Stomach smooth muscle (tissue), 2 donors: ENCODE results near the gene ARHGDIA.

Experiments used
- H3K27ac ChIP-seq: one replicate; pipeline ENCODE4 v1.7.0; 2013; ENCODE audit warnings: mild to moderate bottlenecking, low read length, inconsistent platforms
- H3K27me3 ChIP-seq, 2 donors: one replicate each; pipeline ENCODE4 v1.7.0; 2013; ENCODE audit warnings: low read length in 2 of 2; ENCODE audit not compliant: insufficient read depth in 2 of 2, control insufficient read depth in 1 of 2
- H3K36me3 ChIP-seq, 2 donors: one replicate each; pipeline ENCODE4 v1.7.0; 2013; ENCODE audit warnings: low read length in 2 of 2; ENCODE audit not compliant: control insufficient read depth in 2 of 2, insufficient read depth in 2 of 2
- H3K4me1 ChIP-seq: one replicate; pipeline ENCODE4 v1.7.0; 2013; ENCODE audit warnings: low read length; ENCODE audit not compliant: control insufficient read depth, insufficient read depth
- H3K4me3 ChIP-seq, 2 donors: one replicate each; pipeline ENCODE4 v1.7.0; 2013; ENCODE audit warnings: low read length in 2 of 2
- H3K9ac ChIP-seq, 2 donors: one replicate each; pipeline ENCODE4 v1.7.0; 2013; ENCODE audit warnings: low read length in 2 of 2, mild to moderate bottlenecking in 1 of 2
- H3K9me3 ChIP-seq, 2 donors: one replicate each; pipeline ENCODE4 v1.7.0; 2013; ENCODE audit warnings: low read length in 2 of 2; ENCODE audit not compliant: control insufficient read depth in 2 of 2
- donor health status: healthy.
- donor health status: Pancreatic carcinoma.

ARHGDIA gene

GRCh38 chr17:81867991-81868673 lies 3.0 kb downstream of the ARHGDIA start:
- no peaks in the 10 kb centered on the region for H3K9me3 ChIP-seq
- H3K36me3 ChIP-seq: peaks cover 10 to 17% of the 10 kb centered on the region in 2 donors
- H3K27ac ChIP-seq: peak overlapping the region; percentile 81
- no peak overlapping the region for H3K4me3 ChIP-seq
- peaks cover 57% of the 10 kb centered on the region for H3K4me1 ChIP-seq
- H3K9ac ChIP-seq: no peak overlapping the region
- H3K27me3 ChIP-seq: no peaks in the 10 kb centered on the region

GRCh38 chr17:81867170-81867990 lies 3.8 kb downstream of the ARHGDIA start:
- Histone ChIP-seq H3K27ac (peak overlapping the region; percentile 81), H3K9ac (no peak overlapping the region), H3K4me1 (peaks cover 56% of the 10 kb centered on the region)

GRCh38 chr17:81866440-81867169 lies 4.5 kb downstream of the ARHGDIA start:
- H3K36me3 ChIP-seq: peaks cover 11 to 17% of the 10 kb centered on the region in 2 donors
- H3K4me1 ChIP-seq: peaks cover 56% of the 10 kb centered on the region
- no peak overlapping the region for H3K4me3 ChIP-seq
- H3K27ac ChIP-seq: peak overlapping the region; percentile 81
- H3K27me3 ChIP-seq: no peaks in the 10 kb centered on the region
- H3K9ac ChIP-seq: no peak overlapping the region
- H3K9me3 ChIP-seq: no peaks in the 10 kb centered on the region

More at GRCh38 chr17:81867170-81867990, 3.8 kb downstream of the ARHGDIA start:
- Histone ChIP-seq H3K9me3 (no peaks in the 10 kb centered on the region), H3K27me3 (no peaks in the 10 kb centered on the region), H3K4me3 (no peak overlapping the region), H3K36me3 (peaks cover 11 to 17% of the 10 kb centered on the region in 2 donors)

GRCh38 chr17:81865733-81866439 lies 5.3 kb downstream of the ARHGDIA start:
- Histone ChIP-seq H3K4me3 (no peak overlapping the region), H3K27me3 (no peaks in the 10 kb centered on the region), H3K9ac (no peak overlapping the region), H3K9me3 (no peaks in the 10 kb centered on the region), H3K4me1 (peaks cover 55% of the 10 kb centered on the region), H3K27ac (peak overlapping the region; percentile 81), H3K36me3 (peaks cover 11 to 17% of the 10 kb centered on the region in 2 donors)

GRCh38 chr17:81865358-81865732 lies 5.8 kb downstream of the ARHGDIA start:
- Histone ChIP-seq H3K27me3 (no peaks in the 10 kb centered on the region), H3K4me1 (peaks cover 52% of the 10 kb centered on the region), H3K9ac (no peak overlapping the region), H3K27ac (no peak overlapping the region), H3K9me3 (no peaks in the 10 kb centered on the region), H3K4me3 (no peak overlapping the region), H3K36me3 (peaks cover 11 to 17% of the 10 kb centered on the region in 2 donors)

- Histone ChIP-seq H3K9ac (no peak overlapping the region), H3K27ac (no peak overlapping the region), H3K9me3 (no peaks in the 10 kb centered on the region), H3K4me1 (peaks cover 47% of the 10 kb centered on the region), H3K27me3 (no peaks in the 10 kb centered on the region), H3K36me3 (peaks cover 11 to 17% of the 10 kb centered on the region in 2 donors), H3K4me3 (no peak overlapping the region)
These were observed 7.0 kb downstream of the ARHGDIA start for GRCh38 chr17:81863833-81864768.

- H3K4me1 ChIP-seq: peaks cover 50% of the 10 kb centered on the region
- no peaks in the 10 kb centered on the region for H3K9me3 ChIP-seq
- no peak overlapping the region for H3K4me3 ChIP-seq
- no peak overlapping the region for H3K27ac ChIP-seq
- no peaks in the 10 kb centered on the region for H3K27me3 ChIP-seq
- H3K36me3 ChIP-seq: peaks cover 17 to 18% of the 10 kb centered on the region in 2 donors
- H3K9ac ChIP-seq: no peak overlapping the region
These were observed 7.9 kb downstream of the ARHGDIA start for GRCh38 chr17:81863123-81863675.

- Histone ChIP-seq H3K9me3 (no peaks in the 10 kb centered on the region), H3K4me1 (peaks cover 36% of the 10 kb centered on the region), H3K4me3 (peak overlapping the region; percentile 63 to 83), H3K9ac (peak overlapping the region; percentile 77 to 88), H3K27me3 (no peaks in the 10 kb centered on the region), H3K36me3 (peaks cover 14 to 25% of the 10 kb centered on the region in 2 donors), H3K27ac (peak overlapping the region; percentile 82)
These were observed 10.2 kb downstream of the ARHGDIA start for GRCh38 chr17:81860756-81861568.
